Activated gamma-delta T cell treated with Interleukin-2 at 50 U/mL for 16 hours (primary cell): ENCODE measurements around the gene PPID.
A peak's percentile ranks its signal among the peaks of the same experiment; 100 is the strongest.
"Not testable (repeated sequence)": the region's sequence is repeated elsewhere in the genome, so short reads cannot be mapped to it uniquely, and the experiment has no call there.

Experiments used
- DNase-seq: peaks from one replicate; pipeline ENCODE4 v3.0.0-alpha.2; 2020

Gene PPID

DNA sequence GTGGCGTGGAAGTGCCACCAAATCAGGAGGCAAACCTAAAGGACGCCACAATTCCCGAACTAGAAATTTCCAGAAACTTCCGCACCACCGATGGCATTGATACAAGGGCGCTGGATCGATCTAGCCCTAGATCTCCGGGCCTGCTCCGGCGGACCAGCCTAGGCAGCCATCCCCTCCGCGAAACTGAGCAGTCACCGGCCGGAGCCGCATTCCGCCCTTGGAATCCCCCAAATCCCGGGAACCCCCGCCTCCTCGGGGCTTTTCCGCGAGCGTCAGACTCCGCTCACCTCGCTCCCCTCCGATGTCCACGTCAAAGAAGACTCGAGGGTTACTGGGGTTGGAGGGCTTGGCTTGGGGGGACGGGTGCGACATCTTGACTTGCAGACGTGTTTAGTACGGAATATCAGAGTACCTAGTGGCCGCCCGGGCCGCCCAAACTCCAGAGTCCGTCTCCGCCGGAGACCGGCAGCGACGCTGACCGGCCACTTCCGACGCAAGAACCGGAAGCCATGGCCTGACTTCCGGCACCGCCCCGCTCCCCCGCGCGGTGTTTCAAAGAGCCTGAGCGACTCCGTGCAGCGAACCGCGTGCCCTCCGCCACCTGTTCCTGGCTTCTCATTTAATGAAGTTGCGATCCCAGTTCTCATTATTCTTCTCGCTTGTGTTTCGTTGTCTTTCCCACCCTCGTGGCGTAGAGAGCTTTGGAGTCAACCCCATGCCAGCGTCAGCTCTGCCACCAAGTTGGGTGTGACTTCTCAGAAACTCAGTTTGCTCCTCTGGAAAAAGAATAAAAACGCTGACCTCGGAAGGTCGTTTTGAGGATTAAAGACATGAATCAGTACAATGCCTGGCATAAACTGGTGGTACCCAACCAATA, at the start of gene PPID:
PPID (minus strand) TSS at position 480 of the 877 bp plus-strand sequence; CDS start at position 372, 108 bp downstream.
- peak; percentile 74 for DNase-seq

DNA sequence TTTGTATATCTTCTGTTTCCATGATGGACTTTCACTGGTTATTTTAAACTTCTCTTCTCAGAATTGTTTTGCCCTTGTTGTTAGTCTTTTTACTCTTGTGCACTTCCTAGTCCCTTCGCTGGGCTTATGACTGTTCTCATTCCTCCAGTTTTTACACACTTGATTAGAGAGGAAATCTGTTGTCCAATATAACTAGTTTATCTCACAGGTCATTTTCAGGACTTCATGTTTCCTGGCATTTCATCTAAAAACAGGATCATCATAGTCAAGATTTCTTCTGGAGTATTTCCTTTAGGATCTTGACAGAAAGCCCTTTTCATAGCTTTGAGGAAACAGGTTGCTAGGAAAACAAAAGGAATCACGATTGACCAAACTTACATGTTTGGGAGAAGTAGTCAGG, 48.6 kb upstream of the PPID start:
- DNase-seq = no peak

DNA sequence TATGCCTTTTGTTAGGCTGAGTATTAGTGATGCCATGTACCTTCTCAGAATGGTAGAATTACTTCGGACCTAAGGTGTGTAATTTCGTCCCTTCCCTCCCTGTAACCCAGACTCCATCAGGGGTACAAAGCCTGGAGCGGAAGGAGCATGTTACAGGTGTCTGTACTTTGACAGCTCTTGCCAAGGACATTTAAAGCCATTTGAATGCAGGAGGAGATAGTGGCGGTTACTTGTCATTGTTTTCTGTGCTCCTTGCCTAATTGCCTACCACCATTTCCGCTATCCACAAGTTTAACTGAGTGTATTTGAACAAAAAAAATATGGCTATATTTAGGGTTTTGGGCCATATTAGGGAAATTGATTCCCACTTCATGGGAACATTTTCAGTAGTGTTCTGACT, 47.5 kb upstream of the PPID start:
- no peak for DNase-seq

DNA sequence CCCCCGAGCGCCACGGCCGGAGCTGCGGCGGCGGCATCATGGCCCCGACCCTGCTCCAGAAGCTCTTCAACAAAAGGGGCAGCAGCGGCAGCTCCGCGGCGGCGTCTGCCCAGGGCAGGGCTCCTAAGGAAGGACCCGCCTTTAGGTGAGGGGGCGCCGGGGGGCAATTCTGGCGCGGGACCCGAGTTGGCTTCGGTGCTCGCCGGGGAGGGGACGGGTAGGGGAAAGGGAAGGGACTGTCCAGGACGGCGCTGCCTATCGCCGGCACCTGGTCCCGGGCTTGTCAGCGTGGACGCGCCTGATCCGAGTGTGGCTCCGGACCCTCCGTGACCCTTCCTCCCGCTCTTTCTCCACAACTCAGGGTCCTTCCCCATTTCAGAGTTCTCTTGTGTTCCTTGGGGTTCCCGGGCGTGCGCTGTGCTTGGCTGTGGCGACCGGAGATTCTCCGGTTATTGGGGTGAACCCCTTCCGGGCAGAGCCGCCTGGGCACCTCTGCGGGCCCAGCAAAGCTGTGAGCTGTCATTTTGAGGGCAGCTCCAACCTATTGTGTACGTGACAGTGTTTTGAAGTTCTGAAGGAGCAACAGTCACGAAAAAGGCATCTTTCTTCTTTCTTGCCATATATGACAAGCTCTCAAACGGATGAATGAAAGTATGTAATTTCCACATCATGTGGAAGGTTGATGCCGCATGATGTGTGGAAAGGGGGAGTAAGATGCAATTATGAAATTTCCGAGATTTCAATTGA, 46.2 kb upstream of the PPID start:
- peak; percentile 32 for DNase-seq

DNA sequence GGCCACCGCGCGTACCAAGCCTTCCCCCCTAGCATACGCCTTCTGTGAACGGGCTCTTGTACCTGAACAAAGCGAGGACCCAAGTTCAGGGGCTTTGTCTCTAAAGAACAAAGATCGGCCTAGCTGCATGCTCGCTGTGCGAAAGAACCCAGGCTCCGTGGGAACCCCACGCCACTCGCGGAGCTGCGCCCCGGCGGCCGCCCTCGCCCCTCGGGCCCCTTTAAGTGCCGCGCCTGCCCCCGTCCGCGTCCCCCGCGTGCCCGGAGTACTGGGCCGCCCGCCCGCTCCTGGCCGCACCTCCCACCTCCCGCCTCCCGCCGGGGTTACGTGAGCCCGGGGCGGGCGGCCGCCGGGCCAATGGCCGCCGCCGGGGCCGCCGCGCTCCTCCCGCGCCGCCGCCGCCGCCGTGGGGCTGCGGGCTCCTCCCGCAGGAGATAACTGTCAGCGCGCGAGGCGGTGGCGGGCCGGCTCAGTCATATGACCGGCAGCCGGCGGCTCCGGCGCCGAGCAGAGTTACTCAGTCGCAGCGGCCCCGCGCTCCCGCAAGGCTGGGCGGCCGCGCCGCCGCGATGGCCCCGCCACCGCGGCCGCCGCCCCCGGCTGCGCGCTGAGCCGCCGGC, 45.5 kb upstream of the PPID start, which contains the start of gene FNIP2:
FNIP2 (plus strand) TSS at position 472 of the 620 bp plus-strand sequence. CDS start 187 bp downstream, outside the sequence.
- DNase-seq = peak; percentile 61

DNA sequence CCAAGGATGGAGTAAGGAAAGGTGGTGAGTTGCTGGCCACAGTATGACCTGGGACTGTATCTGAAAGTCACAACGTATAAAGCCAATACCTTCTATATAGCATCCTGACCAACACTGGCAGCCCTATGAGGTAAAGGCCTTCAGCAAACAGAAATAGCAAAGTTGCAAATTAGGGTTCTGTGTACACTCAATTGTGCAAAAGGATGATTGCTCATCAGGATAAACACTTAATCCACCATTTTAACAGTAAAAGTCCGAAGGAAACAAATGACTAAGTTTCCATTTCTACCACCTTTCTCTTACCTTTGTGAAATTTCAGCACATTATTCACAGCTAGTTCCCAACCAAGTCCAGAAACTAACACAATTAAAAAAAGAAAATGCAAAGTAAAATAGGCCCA, 44.3 kb upstream of the PPID start:
- DNase-seq = no peak

DNA sequence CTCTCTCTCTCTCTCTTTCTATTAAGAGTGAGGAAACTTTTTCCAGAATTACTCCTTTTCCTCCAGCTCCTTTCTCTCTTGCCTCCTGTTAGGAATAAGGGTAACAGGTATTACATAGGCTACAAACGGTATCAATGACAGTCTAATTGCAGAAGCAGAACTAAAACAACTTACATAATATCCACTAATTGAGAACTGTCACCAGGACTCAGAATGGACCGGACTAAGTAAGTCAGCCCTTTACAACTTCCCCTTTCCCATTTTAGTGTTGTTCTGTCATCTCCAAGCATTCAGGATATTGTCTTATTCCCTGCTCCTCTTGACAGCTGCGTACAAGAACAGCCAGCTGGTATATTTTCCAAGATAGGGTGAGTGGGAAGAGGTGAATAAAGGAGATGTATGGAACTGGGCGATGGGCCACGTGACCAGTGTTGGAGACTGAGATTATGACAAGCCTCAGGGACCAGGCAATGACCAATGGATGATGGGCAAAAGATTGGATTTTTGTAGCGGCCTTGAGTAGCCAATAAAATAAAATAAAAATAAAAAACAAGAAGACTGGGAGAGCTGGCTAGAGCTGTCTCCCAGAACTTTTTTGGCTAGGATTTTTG, 43.3 kb upstream of the PPID start:
- DNase-seq = no peak

DNA sequence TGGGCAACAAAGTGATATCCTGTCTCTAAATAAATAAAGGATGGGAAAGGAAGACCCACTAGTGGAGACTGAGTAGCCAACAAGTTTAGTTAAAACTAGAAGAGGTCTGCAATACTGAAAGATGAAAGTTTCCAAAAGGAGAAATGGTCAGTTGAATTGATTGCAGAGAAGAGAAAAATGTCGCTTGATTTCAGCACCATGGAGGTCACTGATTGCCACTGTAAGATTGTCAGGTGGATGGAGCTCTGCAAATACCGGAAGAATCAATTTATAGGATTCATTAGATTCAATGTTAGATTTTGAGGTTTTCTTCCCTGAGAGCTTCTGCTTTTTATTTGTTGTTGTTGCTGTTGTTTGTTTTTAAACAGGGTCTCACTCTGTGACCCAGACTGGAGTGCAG, 40.3 kb upstream of the PPID start:
- DNase-seq = no peak

DNA sequence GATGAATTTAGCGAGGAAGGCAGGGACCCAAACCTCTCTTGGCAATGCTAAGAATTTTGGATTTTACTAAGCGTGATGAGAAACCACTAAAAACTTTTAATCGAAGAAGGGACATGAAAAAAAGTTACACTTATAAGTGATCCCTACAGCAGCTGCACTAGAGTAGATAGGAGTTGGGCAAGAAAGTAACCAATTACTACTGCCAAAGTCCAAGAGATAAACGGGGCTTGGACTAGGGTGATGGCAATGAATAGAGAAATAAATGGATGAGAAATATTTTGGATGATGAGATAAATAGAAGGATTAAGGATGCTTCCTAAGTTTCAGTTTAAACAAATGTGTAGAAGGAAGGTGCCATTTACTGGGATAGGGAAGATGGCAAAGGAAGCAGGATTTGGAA, 39.4 kb upstream of the PPID start:
- no peak for DNase-seq

DNA sequence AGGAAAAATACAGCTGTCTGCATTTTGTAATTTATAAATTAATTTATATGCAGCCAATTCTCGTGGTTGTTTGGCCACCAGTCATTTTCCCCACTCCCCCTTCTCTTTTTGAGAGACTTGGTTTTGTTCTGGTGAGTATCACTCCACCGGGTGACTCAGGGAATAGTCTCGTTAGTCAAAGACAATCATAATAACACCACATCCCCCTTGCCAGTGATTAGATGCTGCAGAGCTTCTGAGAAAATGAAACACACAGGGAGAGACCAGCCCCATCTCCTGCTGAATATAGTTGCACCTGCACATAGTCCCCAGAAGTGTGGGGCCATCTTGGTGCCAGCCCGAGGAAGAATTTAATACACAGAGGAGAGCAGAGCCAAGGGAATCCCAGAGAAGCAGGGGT, 37.7 kb upstream of the PPID start:
- DNase-seq = no peak

DNA sequence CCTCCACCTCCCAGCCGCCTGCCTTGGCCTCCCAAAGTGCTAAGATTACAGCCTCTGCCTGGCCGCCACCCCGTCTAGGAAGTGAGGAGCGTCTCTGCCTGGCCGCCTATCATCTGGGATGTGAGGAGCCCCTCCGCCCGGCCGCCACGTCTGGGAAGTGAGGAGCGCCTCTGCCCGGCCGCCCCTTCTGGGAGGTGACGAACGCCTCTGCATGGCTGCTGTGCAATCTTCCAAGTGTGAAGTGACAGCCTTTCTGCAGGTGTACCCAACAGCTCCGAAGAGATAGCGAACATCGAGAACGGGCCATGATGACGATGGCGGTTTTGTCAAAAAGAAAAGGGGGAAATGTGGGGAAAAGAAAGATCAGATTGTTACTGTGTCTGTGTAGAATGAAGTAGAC, 36.3 kb upstream of the PPID start:
- not testable (repeated sequence) for DNase-seq

DNA sequence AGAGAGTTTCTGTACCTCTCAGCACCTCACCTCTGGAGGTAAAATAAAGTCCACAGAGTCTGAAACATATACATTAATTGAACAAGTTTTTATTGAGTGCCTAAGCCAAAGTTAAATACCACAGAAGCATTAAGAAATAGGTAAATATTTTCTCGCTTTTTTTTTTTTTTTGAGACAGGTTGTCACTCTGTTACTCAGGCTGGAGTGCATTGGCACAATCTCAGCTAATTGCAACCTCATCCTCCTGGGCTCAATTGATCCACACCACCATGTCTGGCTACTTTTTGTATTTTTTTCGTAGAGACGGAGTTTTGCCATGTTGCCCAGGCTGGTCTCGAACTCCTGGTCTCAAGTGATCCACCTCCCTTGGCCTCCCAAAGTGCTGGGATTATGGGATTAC, 35.5 kb upstream of the PPID start:
- DNase-seq = no peak

DNA sequence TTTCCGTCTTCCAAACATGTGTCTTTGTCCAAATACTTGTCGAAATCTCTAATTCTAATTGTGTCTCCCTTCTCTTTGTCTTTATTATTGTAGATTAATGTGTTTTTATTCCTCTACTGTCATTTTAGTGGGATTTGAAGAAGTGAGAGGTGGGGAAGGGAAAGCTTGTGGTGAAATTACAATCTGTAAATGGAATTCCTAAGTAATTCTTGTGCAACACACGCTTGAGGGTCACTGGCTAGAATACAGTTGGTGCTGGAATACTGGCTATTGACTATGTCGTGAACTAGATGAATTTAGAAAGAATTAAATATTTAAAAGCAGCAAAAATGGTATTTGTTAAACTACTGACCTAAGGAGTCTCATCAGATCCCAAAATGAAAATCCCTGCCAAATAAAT, 34.9 kb upstream of the PPID start:
- no peak for DNase-seq

DNA sequence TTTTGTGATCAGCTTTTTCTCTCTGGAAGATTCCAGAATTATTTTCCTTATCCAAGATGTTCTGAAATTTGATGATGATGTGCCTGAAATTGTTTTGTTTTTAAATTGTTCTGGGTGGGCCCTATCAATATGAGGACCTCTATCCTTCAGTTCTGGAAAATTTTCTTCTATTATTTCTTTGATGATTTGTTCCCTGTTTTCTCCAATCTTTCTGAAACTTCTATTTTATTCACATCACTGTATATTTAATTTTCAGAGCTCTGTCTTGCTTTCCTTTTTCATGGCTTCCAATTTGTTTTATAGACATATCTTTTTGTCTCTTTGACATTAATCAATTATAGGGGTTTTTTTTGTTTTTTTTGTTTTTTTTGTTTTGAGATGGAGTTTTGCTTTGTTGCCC, 33.4 kb upstream of the PPID start:
- no peak for DNase-seq

DNA sequence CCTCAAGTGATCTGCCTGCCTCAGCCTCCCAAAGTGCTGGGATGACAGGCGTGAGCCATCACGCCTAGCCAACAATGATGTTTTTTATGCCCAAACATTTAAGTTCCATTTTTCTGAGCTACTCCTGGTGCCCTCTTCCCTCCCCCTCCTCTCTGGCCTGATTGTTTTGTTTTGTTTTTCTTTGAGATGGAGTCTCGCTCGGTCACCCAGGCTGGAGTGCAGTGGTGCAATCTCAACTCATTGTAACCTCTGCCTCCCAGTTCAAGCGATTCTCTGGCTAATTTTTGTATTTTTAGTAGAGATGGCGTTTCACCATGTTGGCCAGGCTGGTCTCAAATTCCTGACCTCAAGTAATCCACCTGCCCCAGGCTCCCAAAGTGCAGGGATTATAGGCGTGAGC, 32.6 kb upstream of the PPID start:
- not testable (repeated sequence) for DNase-seq

DNA sequence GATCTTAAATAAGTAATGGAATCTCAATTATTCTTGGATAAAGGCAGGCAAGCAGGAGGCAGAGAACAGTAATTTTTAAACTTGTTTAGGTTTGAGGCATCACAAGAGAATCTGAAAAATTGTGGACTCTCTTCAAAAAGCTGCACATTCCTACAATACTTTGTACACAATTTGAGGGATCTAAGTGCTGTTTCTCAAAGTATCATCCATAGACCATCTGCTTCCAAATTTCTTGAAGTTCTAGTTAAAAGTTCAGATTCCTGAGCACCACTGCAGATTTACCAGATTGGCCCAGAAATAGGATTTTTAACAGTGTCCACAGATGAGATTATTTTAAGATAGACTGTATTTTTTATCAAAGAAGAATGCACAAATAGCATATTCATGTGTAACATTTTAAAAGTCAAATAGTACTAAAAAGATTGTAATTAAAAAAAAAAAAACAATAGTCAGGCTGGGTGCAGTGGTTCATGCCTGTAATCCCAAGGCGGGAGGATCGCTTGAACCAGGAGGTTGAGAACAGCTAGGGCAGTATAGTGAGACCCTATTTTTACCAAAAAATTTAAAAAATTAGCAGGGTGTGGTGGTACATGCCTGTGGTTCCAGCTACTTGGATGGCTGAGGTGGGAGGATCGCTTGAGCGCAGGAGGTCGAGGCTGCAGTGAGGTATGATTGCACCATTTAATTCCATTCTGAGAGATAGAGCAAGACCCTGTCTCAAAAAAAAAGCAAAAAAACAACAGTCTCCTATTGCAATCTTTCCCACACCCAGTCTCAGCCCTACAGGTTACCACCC, 31.4 kb upstream of the PPID start:
- DNase-seq = no peak

DNA sequence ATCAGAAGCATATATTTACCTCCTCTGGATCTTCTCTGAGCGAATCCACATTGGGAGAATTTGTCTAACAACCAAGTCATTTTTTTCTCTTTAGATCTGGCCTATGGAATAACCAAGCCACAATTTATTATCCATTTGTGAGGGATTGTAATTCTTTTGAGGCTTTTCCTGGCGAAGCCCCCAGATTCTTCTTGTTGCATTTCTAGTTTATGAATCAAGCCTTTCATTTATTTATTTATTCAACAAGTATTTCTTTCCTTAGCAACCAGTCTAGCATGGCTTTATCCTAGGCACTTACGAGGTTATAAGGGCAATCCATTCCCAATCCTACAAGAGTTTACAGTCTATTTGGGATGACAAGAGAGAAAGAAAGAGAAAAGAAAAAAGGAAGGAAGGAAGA, 27.2 kb upstream of the PPID start:
- no peak for DNase-seq

DNA sequence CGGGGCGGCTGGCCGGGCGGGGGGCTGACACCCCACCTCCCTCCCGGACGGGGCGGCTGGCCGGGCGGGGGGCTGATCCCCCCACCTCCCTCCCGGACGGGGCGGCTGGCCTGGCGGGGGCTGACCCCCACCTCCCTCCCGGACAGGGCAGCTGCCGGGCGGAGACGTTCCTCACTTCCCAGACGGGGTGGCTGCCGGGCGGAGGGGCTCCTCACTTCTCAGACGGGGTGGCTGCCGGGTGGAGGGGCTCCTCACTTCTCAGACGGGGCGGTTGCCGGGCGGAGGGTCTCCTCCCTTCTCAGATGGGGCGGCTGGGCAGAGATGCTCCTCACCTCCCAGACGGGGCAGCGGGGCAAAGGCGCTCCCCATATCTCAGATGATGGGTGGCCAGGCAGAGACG, 23.3 kb upstream of the PPID start:
- not testable (repeated sequence) for DNase-seq

DNA sequence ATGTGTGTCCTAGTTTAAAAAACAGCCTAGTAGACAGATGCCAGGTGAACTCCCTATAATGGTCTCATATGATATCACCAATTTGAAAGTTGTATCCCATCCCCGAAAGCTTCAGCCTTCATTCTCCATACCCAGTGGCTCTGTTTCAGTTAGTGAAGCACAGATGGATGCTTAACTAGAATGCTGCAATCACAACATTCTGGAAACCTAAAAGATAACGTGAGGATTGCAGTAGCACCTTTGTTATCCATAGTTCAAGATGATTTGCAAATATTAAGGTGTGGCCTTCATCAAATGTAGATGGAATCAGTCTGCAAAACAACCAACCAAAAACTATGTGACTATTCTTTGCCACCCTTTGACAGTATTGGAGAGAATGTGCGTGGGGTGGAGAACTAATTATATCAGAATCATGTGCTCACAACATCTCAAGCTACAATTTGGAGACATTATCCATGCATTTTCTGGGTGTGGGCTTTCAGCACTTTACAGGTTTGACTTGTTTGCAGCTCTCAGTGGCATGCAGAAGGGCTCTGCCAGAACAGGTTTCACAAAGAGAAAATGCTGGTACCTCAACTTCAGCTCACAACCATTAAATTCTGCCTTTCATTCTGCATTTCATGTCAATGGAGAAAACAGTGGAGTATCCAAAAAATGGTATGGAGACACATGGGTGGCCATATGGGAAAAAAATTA, 18.3 kb upstream of the PPID start:
- DNase-seq = no peak

DNA sequence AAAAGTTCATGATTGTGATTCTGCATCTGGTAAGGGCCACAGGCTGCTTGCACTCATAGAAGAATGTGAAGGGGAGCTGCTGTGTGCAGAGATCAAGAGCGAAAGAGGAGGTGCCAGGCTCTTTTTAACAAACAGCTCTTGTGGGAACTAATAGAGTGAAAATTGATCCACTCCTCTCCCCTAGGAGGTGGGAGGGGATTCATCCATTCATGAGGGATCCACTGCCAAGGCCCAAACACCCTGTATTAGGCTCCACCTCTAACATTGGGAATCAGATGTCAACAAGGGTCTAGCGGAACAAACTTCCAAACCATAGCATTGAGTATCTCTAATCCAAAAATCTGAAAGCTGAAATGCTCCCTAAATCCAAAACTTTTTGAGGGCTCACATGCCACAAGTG, 16.4 kb upstream of the PPID start:
- no peak for DNase-seq

DNA sequence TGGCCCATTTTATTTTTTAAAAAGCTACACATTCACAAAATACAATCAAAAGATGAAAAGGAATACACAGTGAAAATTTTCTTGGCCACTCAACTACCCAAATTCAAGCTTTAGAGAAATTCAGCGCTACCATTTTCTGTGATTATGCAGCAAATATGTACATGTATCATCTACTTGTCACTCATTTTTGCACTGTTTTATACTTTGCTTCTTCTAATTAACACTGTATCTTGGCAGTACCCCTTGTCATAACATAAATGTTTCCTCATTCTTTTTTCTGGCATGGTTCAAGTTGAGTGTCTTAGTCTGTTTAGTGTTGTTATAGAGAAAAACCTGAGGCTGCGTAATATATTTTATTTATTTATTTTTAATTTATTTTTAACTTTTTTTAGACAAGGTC, 15.7 kb upstream of the PPID start:
- DNase-seq = no peak
